Endothelial cell of umbilical vein (primary cell): ENCODE results near the gene TNFRSF12A.

Experiments used
- CTCF ChIP-seq, 2 donors: IDR thresholded peaks; 1 replicate in 1 of 2; 2 replicates in 1 of 2; pipeline ENCODE4 v1.5.1; 2011; ENCODE audit warnings: low read length in 2 of 2, mild to moderate bottlenecking in 2 of 2, moderate library complexity in 2 of 2, control low read depth in 1 of 2, inconsistent platforms in 1 of 2, low read depth in 1 of 2; ENCODE audit not compliant: insufficient read depth in 1 of 2; ENCODE audit errors: extremely low read depth in 1 of 2
- EZH2 ChIP-seq: IDR thresholded peaks from 2 replicates; pipeline ENCODE4 v1.6.1; 2012; ENCODE audit warnings: borderline replicate concordance, low read depth, mild to moderate bottlenecking, moderate library complexity, low read length, inconsistent platforms; ENCODE audit not compliant: severe bottlenecking
- JUN ChIP-seq: IDR thresholded peaks from 2 replicates; pipeline ENCODE4 v1.6.1; 2011; ENCODE audit warnings: borderline replicate concordance, low read depth; ENCODE audit not compliant: insufficient read length, insufficient read depth
- POLR2A ChIP-seq: IDR thresholded peaks from 2 replicates; pipeline ENCODE4 v1.6.1; 2012; ENCODE audit warnings: low read depth, mild to moderate bottlenecking, control low read depth, low read length
- POLR2AphosphoS5 ChIP-seq: IDR thresholded peaks from 2 replicates; pipeline ENCODE4 v1.6.1; 2012; ENCODE audit warnings: low read depth, mild to moderate bottlenecking, control low read depth, low read length, moderate library complexity; ENCODE audit not compliant: insufficient read depth

GRCh38 chr16:3066440-3066748, 46.2 kb downstream of the TNFRSF12A start:
- TF ChIP-seq CTCF (IDR thresholded peaks at IDR 0.05; ENCODE audit: extremely low read depth in 1 of 2, insufficient read depth in 1 of 2, low read depth in 1 of 2, low read length in 2 of 2) = no peak
- no peak for TF ChIP-seq POLR2A
- TF ChIP-seq POLR2AphosphoS5 = no peak
- TF ChIP-seq EZH2 = no peak
- no peak for TF ChIP-seq JUN
